Sigmoid colon (tissue), 3 donors: ENCODE results near the gene NDUFS6.

Experiments
- POLR2A ChIP-seq, 2 donors: fragments of 450-650 bp; IDR thresholded peaks; one replicate each; pipeline ENCODE4 v1.6.1; 2016; ENCODE audit warnings: antibody characterized with exemption in 2 of 2, mild to moderate bottlenecking in 2 of 2, moderate library complexity in 2 of 2
- TF ChIP-seq, protein P1 (sequence below), 4 experiments: fragments of 450-650 bp in 3 of 4; fragments of 200-600 bp in 1 of 4; IDR thresholded peaks; one replicate each; pipeline ENCODE4 v1.5.1; 2016 to 2019; ENCODE audit warnings: antibody characterized with exemption in 4 of 4, mild to moderate bottlenecking in 3 of 4, moderate library complexity in 2 of 4

DNA sequence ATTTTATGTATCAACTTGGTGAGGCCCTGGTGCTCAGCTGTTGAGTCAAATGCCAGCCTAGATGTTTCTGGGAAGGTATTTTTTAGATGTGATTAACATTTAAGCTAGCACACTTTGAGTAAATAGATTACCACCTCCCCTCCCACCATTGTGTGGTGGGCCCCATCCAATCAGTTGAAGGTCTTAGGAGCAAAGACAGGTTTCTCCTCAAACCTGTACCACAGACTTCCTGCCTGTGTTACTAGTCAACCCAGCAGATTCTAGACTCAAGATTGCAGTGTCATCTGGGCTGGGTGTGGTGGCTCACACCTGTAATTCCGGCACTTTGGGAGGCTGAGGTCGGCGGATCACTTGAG lies 35.3 kb upstream of the NDUFS6 start:
- TF ChIP-seq, protein P1, sequence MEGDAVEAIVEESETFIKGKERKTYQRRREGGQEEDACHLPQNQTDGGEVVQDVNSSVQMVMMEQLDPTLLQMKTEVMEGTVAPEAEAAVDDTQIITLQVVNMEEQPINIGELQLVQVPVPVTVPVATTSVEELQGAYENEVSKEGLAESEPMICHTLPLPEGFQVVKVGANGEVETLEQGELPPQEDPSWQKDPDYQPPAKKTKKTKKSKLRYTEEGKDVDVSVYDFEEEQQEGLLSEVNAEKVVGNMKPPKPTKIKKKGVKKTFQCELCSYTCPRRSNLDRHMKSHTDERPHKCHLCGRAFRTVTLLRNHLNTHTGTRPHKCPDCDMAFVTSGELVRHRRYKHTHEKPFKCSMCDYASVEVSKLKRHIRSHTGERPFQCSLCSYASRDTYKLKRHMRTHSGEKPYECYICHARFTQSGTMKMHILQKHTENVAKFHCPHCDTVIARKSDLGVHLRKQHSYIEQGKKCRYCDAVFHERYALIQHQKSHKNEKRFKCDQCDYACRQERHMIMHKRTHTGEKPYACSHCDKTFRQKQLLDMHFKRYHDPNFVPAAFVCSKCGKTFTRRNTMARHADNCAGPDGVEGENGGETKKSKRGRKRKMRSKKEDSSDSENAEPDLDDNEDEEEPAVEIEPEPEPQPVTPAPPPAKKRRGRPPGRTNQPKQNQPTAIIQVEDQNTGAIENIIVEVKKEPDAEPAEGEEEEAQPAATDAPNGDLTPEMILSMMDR (IDR thresholded peaks at IDR 0.05), result no peak
- no peak for TF ChIP-seq POLR2A (IDR thresholded peaks at IDR 0.05)
